Measurements from ENCODE around the gene KLHL29. TPM values are rescaled to one million over a fixed set of nuclear protein-coding genes. Genes with fewer than 3 reads are reported as not detected.

The KLHL29 gene
- total RNA-seq, 1 donor from 2014 or later = 5.0 TPM

- Mint-ChIP-seq H3K4me3 (ENCODE audit: unreplicated experiment) (no peak overlapping the region), H3K36me3 (ENCODE audit: unreplicated experiment) (no peaks in the 10 kb centered on the region), H3K9me3 (ENCODE audit: unreplicated experiment) (no peaks in the 10 kb centered on the region), H3K27ac (ENCODE audit: unreplicated experiment) (no peak overlapping the region), H3K4me1 (ENCODE audit: unreplicated experiment) (no peaks in the 10 kb centered on the region), H3K27me3 (ENCODE audit: unreplicated experiment) (no peaks in the 10 kb centered on the region)
- no peak for TF ChIP-seq CTCF (IDR thresholded peaks at IDR 0.05)
- no peak for DNase-seq (ENCODE audit: extremely low spot score, unreplicated experiment)
Measured at GRCh38 chr2:23692851-23693605, 308.0 kb downstream of the KLHL29 start.

GRCh38 chr2:23693606-23693951, 308.6 kb downstream of the KLHL29 start:
- H3K36me3 Mint-ChIP-seq (ENCODE audit: unreplicated experiment) = no peaks in the 10 kb centered on the region
- no peaks in the 10 kb centered on the region for H3K27me3 Mint-ChIP-seq (ENCODE audit: unreplicated experiment)
- TF ChIP-seq CTCF (IDR thresholded peaks at IDR 0.05) = no peak
- no peak overlapping the region for H3K4me3 Mint-ChIP-seq (ENCODE audit: unreplicated experiment)
- DNase-seq (ENCODE audit: extremely low spot score, unreplicated experiment) = no peak
- no peak overlapping the region for H3K27ac Mint-ChIP-seq (ENCODE audit: unreplicated experiment)
- H3K4me1 Mint-ChIP-seq (ENCODE audit: unreplicated experiment) = no peaks in the 10 kb centered on the region
- H3K9me3 Mint-ChIP-seq (ENCODE audit: unreplicated experiment) = no peaks in the 10 kb centered on the region

GRCh38 chr2:23694058-23695045, 309.4 kb downstream of the KLHL29 start:
- no peak overlapping the region for H3K27ac Mint-ChIP-seq (ENCODE audit: unreplicated experiment)
- no peak for TF ChIP-seq CTCF (IDR thresholded peaks at IDR 0.05)
- H3K36me3 Mint-ChIP-seq (ENCODE audit: unreplicated experiment) = peaks cover under 1% of the 10 kb centered on the region
- H3K4me1 Mint-ChIP-seq (ENCODE audit: unreplicated experiment) = no peaks in the 10 kb centered on the region
- H3K27me3 Mint-ChIP-seq (ENCODE audit: unreplicated experiment) = no peaks in the 10 kb centered on the region
- no peak overlapping the region for H3K4me3 Mint-ChIP-seq (ENCODE audit: unreplicated experiment)
- peaks cover under 1% of the 10 kb centered on the region for H3K9me3 Mint-ChIP-seq (ENCODE audit: unreplicated experiment)
- DNase-seq (ENCODE audit: extremely low spot score, unreplicated experiment) = no peak

GRCh38 chr2:23695214-23695889, 310.4 kb downstream of the KLHL29 start:
- no peak overlapping the region for H3K4me3 Mint-ChIP-seq (ENCODE audit: unreplicated experiment)
- DNase-seq (ENCODE audit: extremely low spot score, unreplicated experiment) = no peak
- no peak for TF ChIP-seq CTCF (IDR thresholded peaks at IDR 0.05)
- H3K27me3 Mint-ChIP-seq (ENCODE audit: unreplicated experiment) = no peaks in the 10 kb centered on the region
- no peaks in the 10 kb centered on the region for H3K4me1 Mint-ChIP-seq (ENCODE audit: unreplicated experiment)
- peaks cover 8% of the 10 kb centered on the region for H3K9me3 Mint-ChIP-seq (ENCODE audit: unreplicated experiment)
- no peak overlapping the region for H3K27ac Mint-ChIP-seq (ENCODE audit: unreplicated experiment)
- H3K36me3 Mint-ChIP-seq (ENCODE audit: unreplicated experiment) = peaks cover 9% of the 10 kb centered on the region
